ENCODE measurements around the gene SOCS3. TPM values are rescaled to one million over a fixed set of nuclear protein-coding genes. Genes with fewer than 3 reads are reported as not detected.

The SOCS3 gene
- total and polyA plus RNA-seq, 10 of the 15 experiments (the other 5 are each of a cell fraction or from before 2014, with no cell fraction given) = 0.05 to 3.9 (median 1.0) TPM

- no peak for TF ChIP-seq BCLAF1 (IDR thresholded peaks at IDR 0.05)
- no peak for TF ChIP-seq ZNF622 (IDR thresholded peaks at IDR 0.05)
- no peak for TF ChIP-seq JUNB (IDR thresholded peaks at IDR 0.05)
These were observed 38.5 kb upstream of the SOCS3 start (continued) for GRCh38 chr17:78398390-78398789.

- POLR2A ChIA-PET = no interaction called here
- Histone ChIP-seq H2AFZ (ENCODE audit: control insufficient read depth, low read depth, low read length) (no peak overlapping the region), H3K9me3 (replicated peaks; ENCODE audit: control insufficient read depth, insufficient read depth, low read length) (no peaks in the 10 kb centered on the region), H4K20me1 (ENCODE audit: control insufficient read depth, insufficient read depth) (no peaks in the 10 kb centered on the region; the same call in 1 of the 2 replicates), H3K4me3 (no peak overlapping the region), H3K4me2 (ENCODE audit: control insufficient read depth, insufficient read depth) (no peak overlapping the region), H3K27ac (ENCODE audit: control insufficient read depth, insufficient read depth) (no peak overlapping the region), H3K4me1 (ENCODE audit: control insufficient read depth, insufficient read depth, low read length) (no peaks in the 10 kb centered on the region; the same call in 1 of the 2 replicates), H3K36me3 (ENCODE audit: control insufficient read depth in 2 of 2, insufficient read depth in 2 of 2, low read length in 1 of 2) (peaks cover 37 to 46% of the 10 kb centered on the region in 2 experiments), H3K27me3 (replicated peaks in 1 of 2; ENCODE audit: control insufficient read depth in 2 of 2, insufficient read depth in 2 of 2, low read length in 1 of 2) (no peaks in the 10 kb centered on the region), H3K9ac (ENCODE audit: control insufficient read depth, insufficient read depth, low read length) (no peak overlapping the region), H3K79me2 (ENCODE audit: control insufficient read depth, insufficient read depth, low read length) (peaks cover 6% of the 10 kb centered on the region)
- ATAC-seq (no peak), DNase-seq (ENCODE audit: low read depth, low spot score) (no peak), FAIRE-seq (no peak)
- in situ Hi-C loops (cut with MboI) (no loop called here), intact Hi-C loops (cut with micrococcal nuclease; ENCODE audit: unreplicated experiment) (no loop called here)
- RAD21 ChIA-PET (ENCODE audit: unreplicated experiment) = no interaction called here
- CTCF ChIA-PET = interaction anchor here (1.2 to 1.6 kb wide), 2 partner anchors 15 to 35 kb away, joined by 3 to 4 read pairs; no protein-coding TSS in a partner anchor
- WGBS (ENCODE audit: insufficient coverage, insufficient replicate concordance, low lambda C conversion rate, missing lambda C conversion rate) = 88% methylated on average over 13 of the region's 13 CpGs
- no TSS peak for BruUV-seq (replicated peaks)
- SMC1A ChIA-PET (ENCODE audit: uncharacterized antibody, unreplicated experiment) = no interaction called here
- TF ChIP-seq HDAC2 (IDR thresholded peaks at IDR 0.05) (no peak), SUPT20H (IDR thresholded peaks at IDR 0.05; ENCODE audit: borderline replicate concordance, control insufficient read depth, low read depth, low read length) (no peak), KDM1A (IDR thresholded peaks at IDR 0.05; ENCODE audit: borderline replicate concordance) (no peak), POLR2AphosphoS5 (IDR thresholded peaks at IDR 0.05; ENCODE audit: low read length) (no peak), EGR1 (IDR thresholded peaks at IDR 0.05; ENCODE audit: borderline replicate concordance in 1 of 2, low read depth in 2 of 2, low read length in 2 of 2) (no peak), YY1 (IDR thresholded peaks at IDR 0.05; ENCODE audit: low read depth, low read length) (no peak), HSF1 (IDR thresholded peaks at IDR 0.05; ENCODE audit: low read depth, low read length) (no peak), USF2 (IDR thresholded peaks at IDR 0.05; ENCODE audit: borderline replicate concordance, low read depth, low read length) (no peak), MXI1 (IDR thresholded peaks at IDR 0.05; ENCODE audit: low read depth, low read length) (no peak), NFXL1 (IDR thresholded peaks at IDR 0.05; ENCODE audit: borderline replicate concordance) (no peak), STAT3 (IDR thresholded peaks at IDR 0.05; ENCODE audit: low read depth, low read length) (no peak), MYC (IDR thresholded peaks at IDR 0.05; ENCODE audit: insufficient read depth, insufficient read length, insufficient replicate concordance, low read length, severe bottlenecking) (no peak), SKIL (IDR thresholded peaks at IDR 0.05; ENCODE audit: low read depth, poor library complexity, severe bottlenecking) (no peak)
These were observed 37.8 kb upstream of the SOCS3 start for GRCh38 chr17:78397681-78398101.
